GM18505 (cell line): ENCODE results near the gene MT1HL1.
"Not testable (repeated sequence)": the region's sequence is repeated elsewhere in the genome, so short reads cannot be mapped to it uniquely, and the experiment has no call there.

ENCODE experiments used
- ATAC-seq: cut with Tn5 transposase; IDR thresholded peaks from one replicate; pipeline ENCODE4 v1.9.1; 2021; ENCODE audit not compliant: unreplicated experiment
- POLR2A ChIP-seq: IDR thresholded peaks from 4 replicates; pipeline ENCODE4 v1.6.1; 2011; ENCODE audit warnings: borderline replicate concordance; ENCODE audit not compliant: insufficient read depth, insufficient read length; ENCODE audit errors: extremely low read depth

The MT1HL1 gene

GRCh38 chr1:237005674-237006073 lies 1.4 kb upstream of the MT1HL1 start:
- no peak for ATAC-seq
- no peak for TF ChIP-seq POLR2A

GRCh38 chr1:237003516-237003915 lies 725 bp downstream of the MT1HL1 start:
- no peak for ATAC-seq
- no peak for TF ChIP-seq POLR2A

DNA sequence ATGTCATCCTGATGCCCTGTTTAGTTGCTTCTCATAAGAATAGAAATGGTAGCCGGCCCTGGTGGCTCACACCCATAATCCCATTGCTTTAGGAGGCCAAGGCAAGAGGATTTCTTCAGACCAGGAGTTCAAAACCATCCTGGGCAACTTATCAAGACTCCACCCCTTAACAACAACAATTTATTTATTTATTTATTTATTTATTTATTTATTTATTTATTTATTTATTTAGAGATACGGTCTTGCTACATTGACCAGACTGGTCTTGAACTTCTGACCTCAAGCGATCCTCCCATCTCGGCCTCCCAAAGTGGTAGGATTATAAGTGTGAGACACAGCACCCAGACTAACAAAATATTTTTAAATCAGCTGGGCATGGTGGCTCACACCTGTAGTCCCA lies 4.0 kb downstream of the MT1HL1 start:
- no peak for TF ChIP-seq POLR2A
- ATAC-seq = no peak

- no peak for TF ChIP-seq POLR2A
- ATAC-seq = no peak
These were observed 5.7 kb downstream of the MT1HL1 start for GRCh38 chr1:236998546-236998945.

DNA sequence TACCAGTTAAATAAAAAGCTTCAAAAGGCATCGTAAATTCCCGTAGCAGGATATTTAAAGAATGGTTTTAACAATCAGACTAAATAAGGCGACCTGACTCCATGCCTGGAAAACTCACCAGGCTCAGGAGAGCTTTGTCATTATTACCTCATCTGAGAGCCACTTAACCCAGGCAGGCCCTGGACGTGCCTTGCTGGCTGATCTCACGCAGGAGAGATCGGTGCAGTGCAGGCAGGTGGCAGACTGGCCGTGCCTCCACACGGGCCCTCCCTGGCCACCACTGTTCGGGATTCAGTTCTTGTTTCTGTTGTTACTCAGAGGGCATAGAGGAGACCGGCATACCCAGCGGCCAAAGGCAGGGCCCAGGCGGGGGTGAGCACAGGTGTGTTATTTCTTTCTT lies 6.4 kb downstream of the MT1HL1 start:
- ATAC-seq = no peak

GRCh38 chr1:236997361-236997760 lies 6.9 kb downstream of the MT1HL1 start:
- no peak for ATAC-seq
- no peak for TF ChIP-seq POLR2A

More for the DNA sequence above, 6.4 kb downstream of the MT1HL1 start:
- TF ChIP-seq POLR2A = no peak

- no peak for TF ChIP-seq POLR2A
- no peak for ATAC-seq
These were observed 9.8 kb downstream of the MT1HL1 start for GRCh38 chr1:236994450-236994849.

- TF ChIP-seq POLR2A = no peak
- no peak for ATAC-seq
These were observed 11.8 kb downstream of the MT1HL1 start for GRCh38 chr1:236992449-236992848.

DNA sequence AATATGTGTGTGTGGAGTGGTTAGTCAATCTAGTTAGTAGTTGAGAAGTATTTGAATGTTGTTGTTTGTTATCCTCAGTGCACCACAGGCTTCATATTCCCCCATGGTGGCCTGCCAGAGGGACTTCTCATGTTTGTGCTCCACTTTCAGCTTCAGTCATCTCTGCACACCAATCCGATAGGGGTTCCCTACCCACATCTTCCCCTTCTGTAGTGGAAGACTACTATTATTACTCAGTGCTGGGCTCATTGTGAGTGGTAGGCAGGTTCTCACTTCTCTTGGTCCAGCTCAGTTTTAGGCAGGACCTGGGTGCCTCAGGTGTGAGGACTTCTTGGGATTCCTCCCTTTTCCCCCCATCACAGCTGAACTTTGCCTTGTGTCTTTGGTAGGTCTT lies 14.2 kb downstream of the MT1HL1 start:
- no peak for ATAC-seq
- TF ChIP-seq POLR2A = no peak

DNA sequence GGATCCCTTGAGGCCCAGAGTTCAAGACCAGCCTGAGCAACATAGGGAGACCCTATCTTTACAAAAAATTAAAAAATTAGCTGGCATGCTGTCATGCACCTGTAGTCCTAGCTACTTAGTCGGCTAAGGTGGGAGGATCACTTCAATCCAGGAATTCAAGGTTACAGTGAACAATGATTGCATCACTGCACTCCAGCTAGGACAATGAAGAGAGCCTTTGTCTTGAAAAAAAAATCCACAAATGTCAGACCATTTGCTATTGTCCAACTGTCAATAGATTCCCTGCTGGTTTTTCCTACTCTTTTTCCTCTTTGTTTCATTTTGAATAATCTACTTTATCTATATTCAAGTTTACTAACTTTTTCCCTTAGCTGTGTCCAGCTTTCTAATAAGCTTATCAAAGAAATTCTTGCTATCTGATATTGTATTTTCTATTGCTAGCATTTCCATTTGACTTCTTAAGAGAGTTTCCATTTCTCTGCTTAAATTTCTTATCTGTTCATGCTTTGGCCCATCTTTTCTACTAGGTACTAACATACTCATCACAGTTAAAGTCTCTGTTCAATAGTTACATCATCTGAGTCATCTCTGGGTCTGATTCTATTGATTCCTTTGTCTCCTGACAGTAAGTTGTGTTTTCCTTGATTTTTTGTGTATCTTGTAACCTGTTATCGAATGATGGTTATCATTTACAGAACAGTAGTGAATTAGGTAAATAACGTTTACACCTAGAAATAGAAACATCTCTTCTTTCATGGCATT lies 14.8 kb downstream of the MT1HL1 start:
- no peak for ATAC-seq

DNA sequence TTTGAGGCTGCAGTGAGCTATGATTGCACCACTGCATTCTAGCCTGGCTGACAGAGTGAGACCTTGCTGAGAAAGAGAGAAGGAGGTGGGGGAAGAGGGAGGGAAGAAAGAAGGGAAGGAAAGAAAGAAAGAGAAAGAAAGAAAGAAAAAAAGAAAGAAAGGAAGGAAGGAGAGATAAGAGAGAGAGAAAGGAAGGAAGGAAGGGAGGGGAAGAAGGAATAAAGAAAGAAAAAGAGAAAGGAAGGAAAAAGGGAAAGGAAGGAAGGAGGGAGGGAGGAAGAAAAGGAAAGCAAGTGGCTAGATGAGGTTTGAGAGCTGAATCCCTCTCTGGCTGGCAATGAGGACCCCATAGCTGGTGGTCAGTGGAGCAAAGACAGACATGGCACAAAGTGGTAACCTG lies 20.4 kb downstream of the MT1HL1 start:
- ATAC-seq = no peak

More for the DNA sequence above, 14.8 kb downstream of the MT1HL1 start:
- no peak for TF ChIP-seq POLR2A

DNA sequence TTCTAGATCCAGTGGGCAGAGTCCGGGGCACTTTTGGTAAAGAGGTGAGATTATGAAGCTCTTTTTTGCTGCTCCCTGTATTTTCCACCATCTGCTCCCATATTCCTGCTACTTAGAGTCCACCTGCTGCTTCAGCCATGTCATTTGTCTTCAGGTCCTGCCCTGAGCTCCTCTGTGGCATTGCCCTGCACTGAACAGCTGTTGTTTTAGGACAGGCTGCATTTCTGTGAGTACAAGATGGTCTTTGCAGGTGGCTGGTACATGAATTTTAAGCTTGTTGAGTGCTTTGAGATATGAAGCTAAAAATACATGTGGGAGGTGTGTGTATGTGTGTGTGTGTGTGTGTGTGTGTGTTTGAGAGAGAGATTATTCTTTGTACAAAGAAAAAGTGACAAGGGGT lies 21.9 kb downstream of the MT1HL1 start:
- no peak for ATAC-seq
- no peak for TF ChIP-seq POLR2A

More for the DNA sequence above, 20.4 kb downstream of the MT1HL1 start:
- no peak for TF ChIP-seq POLR2A

DNA sequence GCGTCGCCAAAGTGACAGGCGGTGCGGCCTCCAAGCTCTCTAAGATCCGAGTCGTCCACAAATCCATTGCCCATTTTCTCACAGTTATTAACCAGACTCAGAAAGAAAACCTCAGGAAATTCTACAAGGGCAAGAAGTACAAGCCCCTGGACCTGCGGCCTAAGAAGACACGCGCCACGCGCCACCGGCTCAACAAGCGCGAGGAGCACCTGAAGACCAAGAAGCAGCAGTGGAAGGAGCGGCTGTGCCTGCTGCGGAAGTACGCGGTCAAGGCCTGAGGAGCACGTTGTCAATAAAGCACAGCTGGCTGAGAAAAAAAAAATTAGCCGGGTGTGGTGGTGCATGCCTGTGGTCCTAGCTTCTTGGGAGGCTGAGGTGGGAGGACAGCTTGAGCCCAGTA lies 22.8 kb downstream of the MT1HL1 start:
- ATAC-seq = not testable (repeated sequence)

DNA sequence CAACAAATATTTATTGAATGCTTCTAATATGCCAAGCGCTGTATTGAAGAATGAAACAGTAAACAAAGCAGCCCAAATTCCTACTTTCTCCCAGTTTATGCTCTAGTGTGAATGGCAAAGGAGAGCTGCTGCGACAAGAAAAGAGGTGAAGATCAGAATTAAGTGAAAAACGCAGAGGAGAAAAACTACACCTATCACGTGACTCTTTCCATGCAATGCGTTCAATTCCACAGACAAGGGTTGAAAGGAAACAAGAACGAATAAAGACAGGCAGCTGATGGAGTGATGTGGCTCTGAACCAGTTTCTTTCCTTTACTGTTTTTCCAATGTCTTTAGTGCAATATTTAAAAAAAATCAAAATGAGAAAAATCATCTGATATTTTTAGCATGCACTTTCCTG lies 23.6 kb downstream of the MT1HL1 start:
- ATAC-seq = no peak
- no peak for TF ChIP-seq POLR2A
